ENCODE results near the gene CFAP92. TPM values are rescaled to one million over a fixed set of nuclear protein-coding genes. Genes with fewer than 3 reads are reported as not detected.
A peak's percentile ranks its signal among the peaks of the same experiment; 100 is the strongest.

Gene CFAP92
- total and polyA plus RNA-seq, 10 donors = 0.29 to 3.1 (median 1.3) TPM

DNA sequence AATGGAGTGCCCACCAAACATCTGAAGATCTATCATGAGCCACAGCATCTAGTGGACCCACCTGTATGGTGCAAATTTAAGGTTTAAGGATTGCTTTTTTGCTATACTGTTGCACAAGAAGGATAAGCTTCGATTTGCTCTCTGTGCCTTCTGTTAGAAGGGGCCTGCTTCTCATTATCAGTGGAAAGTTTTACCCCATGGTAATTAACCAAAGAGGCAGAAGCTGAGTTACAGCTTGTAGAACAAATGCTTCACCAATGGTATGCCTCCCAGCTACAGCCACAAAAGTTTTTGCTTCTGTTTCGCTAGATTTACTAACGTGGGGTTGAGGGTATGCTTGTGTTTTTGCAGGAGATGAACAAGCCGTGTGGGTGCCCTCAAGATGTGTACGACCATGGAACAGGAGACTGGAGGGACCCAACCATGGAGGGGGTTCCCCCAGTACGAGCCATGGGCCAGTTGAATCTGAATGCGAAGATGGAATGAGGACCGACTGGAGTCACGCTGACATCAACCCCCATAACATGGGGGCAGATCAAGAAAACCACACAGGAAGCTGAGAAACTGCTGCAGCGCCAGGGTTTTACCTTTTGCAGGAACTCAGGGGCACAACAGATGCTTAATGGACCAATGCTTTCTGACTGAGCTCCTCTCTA is 70.9 kb downstream of the CFAP92 start:
- WGBS, 5 donors = 30 to 60% (median 37%) methylated on average over 10 of the region's 10 CpGs
- Histone ChIP-seq H3K27me3 (replicated peaks in 1 of 7) (no peaks in the 10 kb centered on the region), H3K27ac (peak overlapping the region in 4 of 8 donors; percentile 33 to 52 (median 43)), H3K4me1 (peaks cover 2 to 19% (median 8%) of the 10 kb centered on the region in 6 donors), H3K9me3 (peaks cover 0 to 50% (median 26%) of the 10 kb centered on the region in 8 donors), H3K36me3 (peaks cover 0 to 13% (median 0%) of the 10 kb centered on the region in 6 donors), H3K4me3 (peak overlapping the region in 2 of 8 donors; percentile 1 to 20)
- DNase-seq = no peak
- TF ChIP-seq CTCF (IDR thresholded peaks at IDR 0.05 in 8 of 11, conservative IDR thresholded peaks at IDR 0.05 in 3 of 11) (no peak), POLR2A (IDR thresholded peaks at IDR 0.05) (no peak), POLR2AphosphoS5 (IDR thresholded peaks at IDR 0.05) (no peak)
- intact Hi-C loops (cut with DNase I; ENCODE audit: low total_unique reads) = no loop called here

- no peak for DNase-seq
- peaks cover 0 to 43% (median 25%) of the 10 kb centered on the region in 8 donors for H3K9me3 ChIP-seq
- no peaks in the 10 kb centered on the region for H3K27me3 ChIP-seq (replicated peaks in 1 of 7)
- H3K36me3 ChIP-seq = peaks cover 0 to 39% (median 11%) of the 10 kb centered on the region in 6 donors
- no peak for TF ChIP-seq POLR2A (IDR thresholded peaks at IDR 0.05)
- TF ChIP-seq CTCF (IDR thresholded peaks at IDR 0.05 in 8 of 11, conservative IDR thresholded peaks at IDR 0.05 in 3 of 11) = no peak
- no peak for TF ChIP-seq POLR2AphosphoS5 (IDR thresholded peaks at IDR 0.05)
- intact Hi-C loops (cut with DNase I; ENCODE audit: low total_unique reads) = no loop called here
- H3K4me3 ChIP-seq = no peak overlapping the region
- H3K27ac ChIP-seq = no peak overlapping the region
- peaks cover 2 to 19% (median 8%) of the 10 kb centered on the region in 6 donors for H3K4me1 ChIP-seq
- WGBS, 5 donors = 89 to 100% (median 98%) methylated on average over 1 of the region's 1 CpG
Measured at GRCh38 chr3:128919988-128920387, 73.9 kb downstream of the CFAP92 start.

GRCh38 chr3:128917291-128917690 is 76.6 kb downstream of the CFAP92 start:
- TF ChIP-seq POLR2AphosphoS5 (IDR thresholded peaks at IDR 0.05) (no peak), CTCF (IDR thresholded peaks at IDR 0.05 in 8 of 11, conservative IDR thresholded peaks at IDR 0.05 in 3 of 11) (no peak), POLR2A (IDR thresholded peaks at IDR 0.05) (no peak)

GRCh38 chr3:128914966-128915645 is 78.8 kb downstream of the CFAP92 start:
- Histone ChIP-seq H3K9me3 (peaks cover 0 to 13% (median 5%) of the 10 kb centered on the region in 8 donors), H3K36me3 (peaks cover 0 to 88% (median 58%) of the 10 kb centered on the region in 6 donors), H3K4me3 (no peak overlapping the region), H3K27ac (no peak overlapping the region), H3K4me1 (no peaks in the 10 kb centered on the region), H3K27me3 (replicated peaks in 1 of 7) (no peaks in the 10 kb centered on the region)
- intact Hi-C loops (cut with DNase I; ENCODE audit: low total_unique reads) = no loop called here
- TF ChIP-seq POLR2AphosphoS5 (IDR thresholded peaks at IDR 0.05) (no peak), POLR2A (IDR thresholded peaks at IDR 0.05) (no peak), CTCF (IDR thresholded peaks at IDR 0.05 in 8 of 11, conservative IDR thresholded peaks at IDR 0.05 in 3 of 11) (no peak)
- 91 to 96% (median 95%) methylated on average over 10 of the region's 10 CpGs for whole genome bisulfite sequencing, 5 donors
- DNase-seq = no peak

More at GRCh38 chr3:128917291-128917690, 76.6 kb downstream of the CFAP92 start:
- intact Hi-C loops (cut with DNase I; ENCODE audit: low total_unique reads) = no loop called here
- 68 to 86% (median 80%) methylated on average over 2 of the region's 2 CpGs for WGBS, 5 donors
- Histone ChIP-seq H3K9me3 (peaks cover 0 to 31% (median 21%) of the 10 kb centered on the region in 8 donors), H3K27me3 (replicated peaks in 1 of 7) (no peaks in the 10 kb centered on the region), H3K36me3 (peaks cover 0 to 66% (median 38%) of the 10 kb centered on the region in 6 donors), H3K4me3 (no peak overlapping the region), H3K27ac (no peak overlapping the region), H3K4me1 (no peaks in the 10 kb centered on the region)
- DNase-seq = no peak

All from spleen (tissue), 11 donors.